OCI-LY7 (cell line): ENCODE results near the gene NDUFV1. TPM values are rescaled to one million over a fixed set of nuclear protein-coding genes. Genes with fewer than 3 reads are reported as not detected.

Source experiments
- BruUV-seq: library from RNA; stranded (reverse); fragments of 400-500 nt; replicated peaks from 2 replicates; lab custom pipeline; 2021; lab: Mats Ljungman, UMichigan
- CTCF ChIA-PET: fragments of 300-600 bp; sonication (Branson Sonifier 250); formaldehyde crosslinking; loops from one replicate; lab custom pipeline; 2022; ENCODE audit warnings: antibody characterized with exemption; ENCODE audit not compliant: unreplicated experiment; lab: Charles Lee
- POLR2A ChIA-PET: fragments of 300-600 bp; sonication (Branson Sonifier 250); formaldehyde crosslinking; loops from one replicate; lab custom pipeline; 2022; ENCODE audit warnings: antibody characterized with exemption; lab: Charles Lee
- DNase-seq: peaks from one replicate; pipeline ENCODE4 v3.0.0-alpha.2; 2015; ENCODE audit warnings: low spot score
- H2AFZ ChIP-seq: fragments of 200-600 bp; sonication (generic), shearing (Covaris generic); 2 replicates; pipeline ENCODE4 v1.6.1; 2014; ENCODE audit warnings: mild to moderate bottlenecking, antibody characterized with exemption, low read length, moderate library complexity
- H3K27ac ChIP-seq: fragments of 200-600 bp; sonication (generic); 2 replicates; pipeline ENCODE4 v1.5.1; 2014; ENCODE audit warnings: mixed run types, low read depth, mild to moderate bottlenecking, moderate library complexity, low read length, inconsistent platforms; ENCODE audit not compliant: poor library complexity, severe bottlenecking
- H3K36me3 ChIP-seq: fragments of 200-600 bp; sonication (generic); 2 replicates; pipeline ENCODE4 v1.6.1; 2014; ENCODE audit warnings: mild to moderate bottlenecking, antibody characterized with exemption, low read length, moderate library complexity, mixed read lengths; ENCODE audit not compliant: insufficient read depth
- H3K4me1 ChIP-seq: fragments of 200-600 bp; sonication (generic); 2 replicates; pipeline ENCODE4 v1.5.1; 2014; ENCODE audit warnings: mild to moderate bottlenecking, low read length; ENCODE audit not compliant: insufficient read depth, poor library complexity, severe bottlenecking
- H3K4me2 ChIP-seq: fragments of 200-600 bp; sonication (generic); 2 replicates; pipeline ENCODE4 v1.6.1; 2014; ENCODE audit warnings: mild to moderate bottlenecking, low read length
- H3K4me3 ChIP-seq: fragments of 200-600 bp; sonication (generic); 2 replicates; pipeline ENCODE4 v1.5.1; 2014; ENCODE audit warnings: mild to moderate bottlenecking, low read depth, low read length; ENCODE audit not compliant: poor library complexity, severe bottlenecking
- H3K79me2 ChIP-seq: fragments of 200-600 bp; sonication (generic); 2 replicates; pipeline ENCODE4 v1.6.1; 2016; ENCODE audit warnings: low read depth, mild to moderate bottlenecking, low read length, moderate library complexity, mixed read lengths; ENCODE audit not compliant: insufficient read depth
- H3K9me2 ChIP-seq: fragments of 200-600 bp; sonication (generic); 2 replicates; pipeline ENCODE4 v1.6.1; 2016; ENCODE audit warnings: mild to moderate bottlenecking, low read length, mixed read lengths; ENCODE audit not compliant: insufficient read depth
- H3K9me3 ChIP-seq: fragments of 200-600 bp; sonication (generic); 2 replicates; pipeline ENCODE4 v1.6.1; 2014; ENCODE audit warnings: mild to moderate bottlenecking, mixed run types, low read length, mixed read lengths
- H4K20me1 ChIP-seq: fragments of 200-600 bp; sonication (generic); 2 replicates; pipeline ENCODE4 v1.6.1; 2014; ENCODE audit warnings: mild to moderate bottlenecking, antibody characterized with exemption, low read length, moderate library complexity, mixed read lengths; ENCODE audit not compliant: insufficient read depth
- EZH2phosphoT487 ChIP-seq: fragments of 200-600 bp; sonication (generic); IDR thresholded peaks from 2 replicates; pipeline ENCODE4 v1.6.1; 2018; ENCODE audit warnings: low read depth, borderline replicate concordance, mild to moderate bottlenecking, mixed run types, antibody characterized with exemption, low read length, moderate library complexity, mixed read lengths
- intact Hi-C: fragments of 100-400 bp; cut with micrococcal nuclease; formaldehyde crosslinking; loops from one replicate; pipeline ENCODE4 v1.10.0; 2022; ENCODE audit not compliant: unreplicated experiment
- total RNA-seq, 2 experiments: library from RNA; depleted of rRNA in 1 of 2; stranded (reverse); fragments of >200 nt in 1 of 2; shearing (Covaris generic) in 1 of 2; gene quantifications; 2 replicates each; pipeline ENCODE4 v1.2.3, GENCODE V29; 2014 to 2022
- TF ChIP-seq, protein P1 (sequence below): fragments of 200-600 bp; sonication (generic); conservative IDR thresholded peaks from 2 replicates; pipeline ENCODE4 v1.5.1; 2014; ENCODE audit warnings: mild to moderate bottlenecking, antibody characterized with exemption, low read length, moderate library complexity, mixed read lengths

The NDUFV1 gene
- total RNA-seq, 2 experiments from 2014 or later: 283 to 335 TPM

DNA sequence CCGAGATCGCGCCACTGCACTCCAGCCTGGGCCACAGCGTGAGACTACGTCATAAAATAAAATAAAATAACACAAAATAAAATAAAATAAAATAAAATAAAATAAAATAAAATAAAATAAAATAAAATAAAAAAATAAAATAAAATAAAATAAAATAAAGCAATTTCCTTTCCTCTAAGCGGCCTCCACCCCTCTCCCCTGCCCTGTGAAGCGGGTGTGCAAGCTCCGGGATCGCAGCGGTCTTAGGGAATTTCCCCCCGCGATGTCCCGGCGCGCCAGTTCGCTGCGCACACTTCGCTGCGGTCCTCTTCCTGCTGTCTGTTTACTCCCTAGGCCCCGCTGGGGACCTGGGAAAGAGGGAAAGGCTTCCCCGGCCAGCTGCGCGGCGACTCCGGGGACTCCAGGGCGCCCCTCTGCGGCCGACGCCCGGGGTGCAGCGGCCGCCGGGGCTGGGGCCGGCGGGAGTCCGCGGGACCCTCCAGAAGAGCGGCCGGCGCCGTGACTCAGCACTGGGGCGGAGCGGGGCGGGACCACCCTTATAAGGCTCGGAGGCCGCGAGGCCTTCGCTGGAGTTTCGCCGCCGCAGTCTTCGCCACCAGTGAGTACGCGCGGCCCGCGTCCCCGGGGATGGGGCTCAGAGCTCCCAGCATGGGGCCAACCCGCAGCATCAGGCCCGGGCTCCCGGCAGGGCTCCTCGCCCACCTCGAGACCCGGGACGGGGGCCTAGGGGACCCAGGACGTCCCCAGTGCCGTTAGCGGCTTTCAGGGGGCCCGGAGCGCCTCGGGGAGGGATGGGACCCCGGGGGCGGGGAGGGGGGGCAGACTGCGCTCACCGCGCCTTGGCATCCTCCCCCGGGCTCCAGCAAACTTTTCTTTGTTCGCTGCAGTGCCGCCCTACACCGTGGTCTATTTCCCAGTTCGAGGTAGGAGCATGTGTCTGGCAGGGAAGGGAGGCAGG lies 23.2 kb upstream of the NDUFV1 start, which contains the start of gene GSTP1:
Gene GSTP1, plus strand, starts transcription at position 566 of the 958 bp plus-strand sequence. Its CDS starts 32 bp downstream, at position 598.
- H3K4me3 ChIP-seq: peak within 1 kb of the TSS; percentile 88
- BruUV-seq: no TSS peak
- intact Hi-C loops: loop anchor here (1.0 to 10.0 kb wide), 5 partner anchors 17 to 229 kb away; partner anchors contain the start of genes NDUFV1 and POLD4

DNA sequence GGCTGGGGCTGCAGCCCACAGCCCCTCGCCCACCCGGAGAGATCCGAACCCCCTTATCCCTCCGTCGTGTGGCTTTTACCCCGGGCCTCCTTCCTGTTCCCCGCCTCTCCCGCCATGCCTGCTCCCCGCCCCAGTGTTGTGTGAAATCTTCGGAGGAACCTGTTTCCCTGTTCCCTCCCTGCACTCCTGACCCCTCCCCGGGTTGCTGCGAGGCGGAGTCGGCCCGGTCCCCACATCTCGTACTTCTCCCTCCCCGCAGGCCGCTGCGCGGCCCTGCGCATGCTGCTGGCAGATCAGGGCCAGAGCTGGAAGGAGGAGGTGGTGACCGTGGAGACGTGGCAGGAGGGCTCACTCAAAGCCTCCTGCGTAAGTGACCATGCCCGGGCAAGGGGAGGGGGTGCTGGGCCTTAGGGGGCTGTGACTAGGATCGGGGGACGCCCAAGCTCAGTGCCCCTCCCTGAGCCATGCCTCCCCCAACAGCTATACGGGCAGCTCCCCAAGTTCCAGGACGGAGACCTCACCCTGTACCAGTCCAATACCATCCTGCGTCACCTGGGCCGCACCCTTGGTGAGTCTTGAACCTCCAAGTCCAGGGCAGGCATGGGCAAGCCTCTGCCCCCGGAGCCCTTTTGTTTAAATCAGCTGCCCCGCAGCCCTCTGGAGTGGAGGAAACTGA lies 22.4 kb upstream of the NDUFV1 start:
- H3K4me3 ChIP-seq: peak overlapping the region; percentile 88
- peaks cover 39% of the 10 kb centered on the region; the same call in 1 of the 2 replicates for H3K79me2 ChIP-seq
- H2AFZ ChIP-seq: peak overlapping the region; percentile 1; the same call in 1 of the 2 replicates
- H3K9me2 ChIP-seq: no peaks in the 10 kb centered on the region
- ChIA-PET POLR2A (interaction anchor here (1.0 to 3.0 kb wide), 3 partner anchors 9 to 63 kb away, joined by 3 to 11 read pairs (median 3); no protein-coding TSS in a partner anchor), CTCF (interaction anchor here (0.9 kb wide), 1 partner anchor 30 kb away, joined by 4 read pairs; no protein-coding TSS in a partner anchor)
- H3K4me2 ChIP-seq: peak overlapping the region; percentile 91
- TF ChIP-seq EZH2phosphoT487: no peak
- TF ChIP-seq, protein P1, sequence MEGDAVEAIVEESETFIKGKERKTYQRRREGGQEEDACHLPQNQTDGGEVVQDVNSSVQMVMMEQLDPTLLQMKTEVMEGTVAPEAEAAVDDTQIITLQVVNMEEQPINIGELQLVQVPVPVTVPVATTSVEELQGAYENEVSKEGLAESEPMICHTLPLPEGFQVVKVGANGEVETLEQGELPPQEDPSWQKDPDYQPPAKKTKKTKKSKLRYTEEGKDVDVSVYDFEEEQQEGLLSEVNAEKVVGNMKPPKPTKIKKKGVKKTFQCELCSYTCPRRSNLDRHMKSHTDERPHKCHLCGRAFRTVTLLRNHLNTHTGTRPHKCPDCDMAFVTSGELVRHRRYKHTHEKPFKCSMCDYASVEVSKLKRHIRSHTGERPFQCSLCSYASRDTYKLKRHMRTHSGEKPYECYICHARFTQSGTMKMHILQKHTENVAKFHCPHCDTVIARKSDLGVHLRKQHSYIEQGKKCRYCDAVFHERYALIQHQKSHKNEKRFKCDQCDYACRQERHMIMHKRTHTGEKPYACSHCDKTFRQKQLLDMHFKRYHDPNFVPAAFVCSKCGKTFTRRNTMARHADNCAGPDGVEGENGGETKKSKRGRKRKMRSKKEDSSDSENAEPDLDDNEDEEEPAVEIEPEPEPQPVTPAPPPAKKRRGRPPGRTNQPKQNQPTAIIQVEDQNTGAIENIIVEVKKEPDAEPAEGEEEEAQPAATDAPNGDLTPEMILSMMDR: no peak
- peak overlapping the region; percentile 84 for H3K27ac ChIP-seq
- no TSS peak for BruUV-seq
- peaks cover 48% of the 10 kb centered on the region for H3K36me3 ChIP-seq
- intact Hi-C loops: loop anchor here (1.0 to 10.0 kb wide), 2 partner anchors 16 to 230 kb away; partner anchors contain the start of gene POLD4
- peaks cover 10% of the 10 kb centered on the region; the same call in 1 of the 2 replicates for H3K9me3 ChIP-seq
- peak; percentile 63 for DNase-seq
- H3K4me1 ChIP-seq: peaks cover 72% of the 10 kb centered on the region
- H4K20me1 ChIP-seq: no peaks in the 10 kb centered on the region

More for the DNA sequence above, 23.2 kb upstream of the NDUFV1 start, which contains the start of gene GSTP1:
- Histone ChIP-seq H3K36me3 (peaks cover 41% of the 10 kb centered on the region), H4K20me1 (no peaks in the 10 kb centered on the region), H3K4me1 (peaks cover 68% of the 10 kb centered on the region), H2AFZ (peak within 1 kb of the TSS; percentile 6; the same call in 1 of the 2 replicates), H3K9me2 (no peaks in the 10 kb centered on the region), H3K27ac (peak within 1 kb of the TSS; percentile 84), H3K4me2 (peak within 1 kb of the TSS; percentile 91), H3K9me3 (peaks cover 10% of the 10 kb centered on the region; the same call in 1 of the 2 replicates), H3K79me2 (peaks cover 39% of the 10 kb centered on the region; the same call in 1 of the 2 replicates)
- POLR2A ChIA-PET: interaction anchor here (0.6 to 3.0 kb wide), 6 partner anchors 9 to 64 kb away, joined by 3 to 11 read pairs (median 3); no protein-coding TSS in a partner anchor
- CTCF ChIA-PET: interaction anchor here (0.9 to 1.0 kb wide), 2 partner anchors 8 to 31 kb away, joined by 4 read pairs; no protein-coding TSS in a partner anchor
- DNase-seq: peak; percentile 91
- TF ChIP-seq, protein P1: peak; percentile 79
- TF ChIP-seq EZH2phosphoT487: no peak
